SK-N-SH (cell line): ENCODE data around the gene PRKACG. TPM values are rescaled to one million over a fixed set of nuclear protein-coding genes. Genes with fewer than 3 reads are reported as not detected.

Source experiments
- CTCF ChIA-PET: fragments of 300-600, 350-600 bp; formaldehyde crosslinking; extraction: SDS; loops from one replicate; lab custom pipeline; 2021; lab: Yijun Ruan, JAX
- POLR2A ChIA-PET: fragments of 350-600 bp; sonication (Branson Sonifier 250); formaldehyde crosslinking; extraction: SDS; loops from one replicate; lab custom pipeline; 2020; ENCODE audit warnings: antibody characterized with exemption, inconsistent platforms; lab: Yijun Ruan, JAX
- DNase-seq: peaks from one replicate; pipeline ENCODE4 v3.0.0; 2012
- H2AFZ ChIP-seq: fragments of 200-600 bp; sonication (generic); 2 replicates; pipeline ENCODE4 v1.8.1; 2016; ENCODE audit warnings: antibody characterized with exemption, mild to moderate bottlenecking, low read depth
- H3F3A ChIP-seq: fragments of 200-600 bp; sonication (generic); replicated peaks from 2 replicates; pipeline ENCODE3; 2016; ENCODE audit warnings: antibody characterized with exemption, mild to moderate bottlenecking; ENCODE audit not compliant: insufficient read depth
- H3K27ac ChIP-seq, 2 experiments: fragments of 200-500 bp in 1 of 2; fragments of 200-600 bp in 1 of 2; sonication (Bioruptor generic) in 1 of 2; sonication (generic), shearing (Covaris generic) in 1 of 2; 2 replicates each; pipeline versions ENCODE4 v1.5.1 to v1.6.1; 2014 to 2016; ENCODE audit warnings: low read depth in 2 of 2, inconsistent platforms in 1 of 2, low read length in 1 of 2, mild to moderate bottlenecking in 1 of 2, mixed read lengths in 1 of 2
- H3K27me3 ChIP-seq: fragments of 200-600 bp; sonication (generic), shearing (Covaris generic); 2 replicates; pipeline ENCODE4 v1.6.1; 2016; ENCODE audit warnings: mixed run types; ENCODE audit not compliant: insufficient read depth
- H3K36me3 ChIP-seq, 2 experiments: fragments of 200-500 bp in 1 of 2; fragments of 200-600 bp in 1 of 2; sonication (Bioruptor generic) in 1 of 2; sonication (generic) in 1 of 2; replicated peaks in 1 of 2; 2 replicates each; pipeline versions ENCODE3 to v1.5.1; 2014 to 2016; ENCODE audit warnings: low read length in 1 of 2, mild to moderate bottlenecking in 1 of 2; ENCODE audit not compliant: insufficient read depth in 2 of 2, control insufficient read depth in 1 of 2
- H3K4me1 ChIP-seq, 2 experiments: fragments of 200-500 bp in 1 of 2; fragments of 200-600 bp in 1 of 2; sonication (Bioruptor generic) in 1 of 2; sonication (generic), shearing (Covaris generic) in 1 of 2; 2 replicates each; pipeline versions ENCODE4 v1.5.1 to v1.6.1; 2014 to 2016; ENCODE audit warnings: low read depth in 1 of 2, low read length in 1 of 2, mixed run types in 1 of 2; ENCODE audit not compliant: insufficient read depth in 2 of 2, control insufficient read depth in 1 of 2
- H3K4me2 ChIP-seq: fragments of 200-600 bp; sonication (generic), shearing (Covaris generic); 2 replicates; pipeline ENCODE4 v1.6.1; 2017; ENCODE audit warnings: mixed run types
- H3K4me3 ChIP-seq, 2 experiments: fragments of 200-500 bp in 1 of 2; fragments of 200-600 bp in 1 of 2; sonication (Bioruptor generic) in 1 of 2; sonication (generic), shearing (Covaris generic) in 1 of 2; 2 replicates each; pipeline versions ENCODE4 v1.5.1 to v1.8.1; 2014 to 2016; ENCODE audit warnings: low read depth in 2 of 2, inconsistent platforms in 1 of 2, low read length in 1 of 2, mild to moderate bottlenecking in 1 of 2, mixed read lengths in 1 of 2, moderate library complexity in 1 of 2
- H3K79me2 ChIP-seq: fragments of 200-600 bp; sonication (generic); 2 replicates; pipeline ENCODE4 v1.8.1; 2017; ENCODE audit warnings: mild to moderate bottlenecking; ENCODE audit not compliant: insufficient read depth
- H3K9ac ChIP-seq: fragments of 200-600 bp; sonication (generic); 2 replicates; pipeline ENCODE4 v1.6.1; 2017; ENCODE audit warnings: mixed run types
- H3K9me2 ChIP-seq: fragments of 200-600 bp; sonication (generic); 2 replicates; pipeline ENCODE4 v1.6.1; 2017; ENCODE audit warnings: mixed run types
- H3K9me3 ChIP-seq: fragments of 200-600 bp; sonication (generic); 2 replicates; pipeline ENCODE4 v1.6.1; 2017; ENCODE audit warnings: mixed run types, mild to moderate bottlenecking, moderate library complexity
- H4K20me1 ChIP-seq: fragments of 200-600 bp; sonication (generic); 2 replicates; pipeline ENCODE4 v1.6.1; 2017; ENCODE audit warnings: mild to moderate bottlenecking, mixed run types; ENCODE audit not compliant: insufficient read depth
- ELF1 ChIP-seq: IDR thresholded peaks from 2 replicates; pipeline ENCODE4 v1.4.0; 2012
- EZH2phosphoT487 ChIP-seq: fragments of 200-600 bp; sonication (generic); IDR thresholded peaks from 2 replicates; pipeline ENCODE4 v1.6.1; 2017; ENCODE audit warnings: low read depth, mixed run types, mild to moderate bottlenecking, antibody characterized with exemption, moderate library complexity, borderline replicate concordance
- FOSL2 ChIP-seq: IDR thresholded peaks from 2 replicates; pipeline ENCODE4 v1.4.0; 2012; ENCODE audit warnings: low read depth, mild to moderate bottlenecking, moderate library complexity, borderline replicate concordance
- FOXJ3 ChIP-seq: sonication (generic); formaldehyde crosslinking; IDR thresholded peaks from 2 replicates; pipeline ENCODE4 v1.5.1; 2020; ENCODE audit warnings: mild to moderate bottlenecking, missing genetic modification reagents
- FOXM1 ChIP-seq: IDR thresholded peaks from 2 replicates; pipeline ENCODE4 v1.4.0; 2012; ENCODE audit warnings: low read depth, mild to moderate bottlenecking
- GABPA ChIP-seq: IDR thresholded peaks from 2 replicates; pipeline ENCODE4 v1.4.0; 2012; ENCODE audit warnings: low read depth, mild to moderate bottlenecking
- GATA2 ChIP-seq: sonication (generic); formaldehyde crosslinking; IDR thresholded peaks from 2 replicates; pipeline ENCODE4 v1.5.0; 2020; ENCODE audit warnings: mild to moderate bottlenecking, missing genetic modification reagents
- IRF3 ChIP-seq: fragments of 150-350 bp; IDR thresholded peaks from 2 replicates; pipeline ENCODE4 v1.6.1; 2016; ENCODE audit warnings: mild to moderate bottlenecking, low read depth, low read length
- MEF2A ChIP-seq: IDR thresholded peaks from 2 replicates; pipeline ENCODE4 v1.4.0; 2012; ENCODE audit warnings: low read depth, borderline replicate concordance
- NFIC ChIP-seq: IDR thresholded peaks from 2 replicates; pipeline ENCODE4 v1.4.0; 2012; ENCODE audit warnings: borderline replicate concordance
- PBX3 ChIP-seq: IDR thresholded peaks from 2 replicates; pipeline ENCODE4; 2012
- RAD21 ChIP-seq: IDR thresholded peaks from 2 replicates; pipeline ENCODE4 v1.6.1; 2012; ENCODE audit warnings: mild to moderate bottlenecking, low read length
- SIN3A ChIP-seq: IDR thresholded peaks from 2 replicates; pipeline ENCODE4 v1.6.1; 2012; ENCODE audit warnings: low read depth, mild to moderate bottlenecking, low read length, moderate library complexity, borderline replicate concordance
- SMC3 ChIP-seq: IDR thresholded peaks from 2 replicates; pipeline ENCODE4 v1.6.1; 2012; ENCODE audit warnings: low read depth, low read length, improper control_type of control experiment
- TAF1 ChIP-seq: IDR thresholded peaks from 2 replicates; pipeline ENCODE4 v1.6.1; 2012; ENCODE audit warnings: low read depth, mild to moderate bottlenecking, low read length, moderate library complexity, borderline replicate concordance
- TCF12 ChIP-seq: IDR thresholded peaks from 2 replicates; pipeline ENCODE4 v1.4.0; 2012
- YY1 ChIP-seq: IDR thresholded peaks from 2 replicates; pipeline ENCODE4 v1.4.0; 2012; ENCODE audit warnings: low read depth, mild to moderate bottlenecking
- WGBS: methylation state at CpG from one replicate; pipeline ENCODE4 v1.1.6; 2017; ENCODE audit warnings: low lambda C conversion rate; 5-methylcytosine and 5-hydroxymethylcytosine counted together
- polyA plus RNA-seq, 3 experiments: library from polyadenylated mRNA; depleted of rRNA; stranded (reverse); fragments of >200 nt; gene quantifications; 2 replicates each; pipeline ENCODE4 v1.2.3, GENCODE V29; 2012
- TF ChIP-seq, protein P1 (sequence below): IDR thresholded peaks from 2 replicates; pipeline ENCODE4 v1.4.0; 2012; ENCODE audit warnings: low read depth
- TF ChIP-seq, protein P2 (sequence below): IDR thresholded peaks from 2 replicates; pipeline ENCODE4 v1.4.0; 2012; ENCODE audit warnings: low read depth, borderline replicate concordance
- TF ChIP-seq, protein P3 (sequence below): IDR thresholded peaks from 2 replicates; pipeline ENCODE4 v1.6.1; 2012; ENCODE audit warnings: mild to moderate bottlenecking, low read depth, low read length, moderate library complexity

Gene PRKACG
- polyA plus RNA-seq, 1 of the 3 experiments (the other 2 are of a cell fraction): not detected

DNA sequence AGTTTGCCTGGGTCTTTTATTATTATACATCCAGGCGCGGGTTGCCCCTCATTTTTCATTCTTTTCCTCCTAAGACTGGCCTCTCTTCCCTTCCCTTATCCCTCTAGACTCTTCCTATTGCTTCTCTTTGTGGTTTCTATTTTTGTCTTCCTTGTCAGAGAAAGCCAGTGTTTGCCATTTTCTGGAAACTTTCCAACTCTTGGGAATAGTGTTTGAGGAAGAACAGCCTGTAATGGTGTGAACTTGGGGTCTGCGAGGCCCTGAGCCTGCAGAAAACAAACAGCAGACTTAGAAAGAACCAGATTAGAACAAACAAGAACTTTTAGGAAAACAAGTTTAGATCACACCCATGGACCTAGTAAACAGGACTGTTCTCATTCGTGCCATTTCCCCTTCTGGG lies 15.5 kb downstream of the PRKACG start:
- Histone ChIP-seq H3K4me2 (no peak overlapping the region), H3K27me3 (peaks cover 53% of the 10 kb centered on the region; the same call in 1 of the 2 replicates), H3F3A (no peaks in the 10 kb centered on the region), H3K9ac (no peak overlapping the region), H2AFZ (no peak overlapping the region), H3K9me2 (no peaks in the 10 kb centered on the region), H3K79me2 (no peaks in the 10 kb centered on the region), H3K36me3 (no peaks in the 10 kb centered on the region), H3K9me3 (no peaks in the 10 kb centered on the region), H3K27ac (no peak overlapping the region)
- DNase-seq: no peak
- ChIA-PET POLR2A (no interaction called here), CTCF (interaction anchor here (1.2 to 1.3 kb wide), 2 partner anchors 12 to 23 kb away, joined by 3 read pairs; no protein-coding TSS in a partner anchor)
- WGBS: 2% methylated on average over 4 of the region's 4 CpGs
- TF ChIP-seq SIN3A (no peak), YY1 (no peak), FOXM1 (no peak), MEF2A (no peak), PBX3 (no peak), FOXJ3 (no peak), EZH2phosphoT487 (no peak), SMC3 (no peak), ELF1 (no peak), FOSL2 (no peak), IRF3 (no peak), RAD21 (no peak), GATA2 (CRISPR knock-in tag) (no peak), NFIC (no peak), GABPA (no peak), TAF1 (no peak), TCF12 (no peak)
- TF ChIP-seq, protein P1, sequence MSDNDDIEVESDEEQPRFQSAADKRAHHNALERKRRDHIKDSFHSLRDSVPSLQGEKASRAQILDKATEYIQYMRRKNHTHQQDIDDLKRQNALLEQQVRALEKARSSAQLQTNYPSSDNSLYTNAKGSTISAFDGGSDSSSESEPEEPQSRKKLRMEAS: no peak
- TF ChIP-seq, protein P2, sequence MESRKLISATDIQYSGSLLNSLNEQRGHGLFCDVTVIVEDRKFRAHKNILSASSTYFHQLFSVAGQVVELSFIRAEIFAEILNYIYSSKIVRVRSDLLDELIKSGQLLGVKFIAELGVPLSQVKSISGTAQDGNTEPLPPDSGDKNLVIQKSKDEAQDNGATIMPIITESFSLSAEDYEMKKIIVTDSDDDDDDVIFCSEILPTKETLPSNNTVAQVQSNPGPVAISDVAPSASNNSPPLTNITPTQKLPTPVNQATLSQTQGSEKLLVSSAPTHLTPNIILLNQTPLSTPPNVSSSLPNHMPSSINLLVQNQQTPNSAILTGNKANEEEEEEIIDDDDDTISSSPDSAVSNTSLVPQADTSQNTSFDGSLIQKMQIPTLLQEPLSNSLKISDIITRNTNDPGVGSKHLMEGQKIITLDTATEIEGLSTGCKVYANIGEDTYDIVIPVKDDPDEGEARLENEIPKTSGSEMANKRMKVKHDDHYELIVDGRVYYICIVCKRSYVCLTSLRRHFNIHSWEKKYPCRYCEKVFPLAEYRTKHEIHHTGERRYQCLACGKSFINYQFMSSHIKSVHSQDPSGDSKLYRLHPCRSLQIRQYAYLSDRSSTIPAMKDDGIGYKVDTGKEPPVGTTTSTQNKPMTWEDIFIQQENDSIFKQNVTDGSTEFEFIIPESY: no peak
- TF ChIP-seq, protein P3, sequence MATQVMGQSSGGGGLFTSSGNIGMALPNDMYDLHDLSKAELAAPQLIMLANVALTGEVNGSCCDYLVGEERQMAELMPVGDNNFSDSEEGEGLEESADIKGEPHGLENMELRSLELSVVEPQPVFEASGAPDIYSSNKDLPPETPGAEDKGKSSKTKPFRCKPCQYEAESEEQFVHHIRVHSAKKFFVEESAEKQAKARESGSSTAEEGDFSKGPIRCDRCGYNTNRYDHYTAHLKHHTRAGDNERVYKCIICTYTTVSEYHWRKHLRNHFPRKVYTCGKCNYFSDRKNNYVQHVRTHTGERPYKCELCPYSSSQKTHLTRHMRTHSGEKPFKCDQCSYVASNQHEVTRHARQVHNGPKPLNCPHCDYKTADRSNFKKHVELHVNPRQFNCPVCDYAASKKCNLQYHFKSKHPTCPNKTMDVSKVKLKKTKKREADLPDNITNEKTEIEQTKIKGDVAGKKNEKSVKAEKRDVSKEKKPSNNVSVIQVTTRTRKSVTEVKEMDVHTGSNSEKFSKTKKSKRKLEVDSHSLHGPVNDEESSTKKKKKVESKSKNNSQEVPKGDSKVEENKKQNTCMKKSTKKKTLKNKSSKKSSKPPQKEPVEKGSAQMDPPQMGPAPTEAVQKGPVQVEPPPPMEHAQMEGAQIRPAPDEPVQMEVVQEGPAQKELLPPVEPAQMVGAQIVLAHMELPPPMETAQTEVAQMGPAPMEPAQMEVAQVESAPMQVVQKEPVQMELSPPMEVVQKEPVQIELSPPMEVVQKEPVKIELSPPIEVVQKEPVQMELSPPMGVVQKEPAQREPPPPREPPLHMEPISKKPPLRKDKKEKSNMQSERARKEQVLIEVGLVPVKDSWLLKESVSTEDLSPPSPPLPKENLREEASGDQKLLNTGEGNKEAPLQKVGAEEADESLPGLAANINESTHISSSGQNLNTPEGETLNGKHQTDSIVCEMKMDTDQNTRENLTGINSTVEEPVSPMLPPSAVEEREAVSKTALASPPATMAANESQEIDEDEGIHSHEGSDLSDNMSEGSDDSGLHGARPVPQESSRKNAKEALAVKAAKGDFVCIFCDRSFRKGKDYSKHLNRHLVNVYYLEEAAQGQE: no peak
- TF ChIP-seq, all 33 proteins: peak for 0
- H3K4me1 ChIP-seq: no peaks in the 10 kb centered on the region
- H4K20me1 ChIP-seq: no peaks in the 10 kb centered on the region
- no peak overlapping the region for H3K4me3 ChIP-seq
